AG04450 (cell line): ENCODE data around the gene AOAH. TPM values are rescaled to one million over a fixed set of nuclear protein-coding genes. Genes with fewer than 3 reads are reported as not detected.

Experiments
- CTCF ChIA-PET: fragments of 300-600, 350-600 bp; formaldehyde crosslinking; extraction: SDS; loops from one replicate; lab custom pipeline; 2022; ENCODE audit warnings: antibody characterized with exemption, inconsistent platforms; lab: Charles Lee
- POLR2A ChIA-PET: fragments of 350-600 bp; formaldehyde crosslinking; extraction: SDS; loops from one replicate; lab custom pipeline; 2021; ENCODE audit warnings: antibody characterized with exemption, inconsistent platforms; lab: Yijun Ruan, JAX
- DNase-seq: peaks from one replicate; pipeline ENCODE4 v3.0.0-alpha.2; 2011; ENCODE audit warnings: low read depth, low spot score
- H3K27ac ChIP-seq: one replicate; pipeline ENCODE4 v1.5.1; 2012; ENCODE audit warnings: low read depth, low read length, control low read depth
- H3K27me3 ChIP-seq: one replicate; pipeline ENCODE4 v1.6.0; 2012; ENCODE audit warnings: low read length; ENCODE audit not compliant: control insufficient read depth, insufficient read depth
- H3K4me3 ChIP-seq: 2 replicates; pipeline ENCODE4 v1.5.1; 2011; ENCODE audit warnings: mild to moderate bottlenecking, low read depth, low read length, control low read depth
- H3K9me3 ChIP-seq: 2 replicates; pipeline ENCODE4 v1.5.1; 2012; ENCODE audit warnings: low read length; ENCODE audit not compliant: control insufficient read depth, insufficient read depth
- polyA minus RNA-seq: library from RNA; depleted of rRNA, polyadenylated mRNA; stranded (reverse); fragments of >200 nt; gene quantifications from 2 replicates; pipeline ENCODE4 v1.2.3, GENCODE V29; 2011; rRNA and poly(A)+ RNA removed
- polyA plus RNA-seq: library from polyadenylated mRNA; depleted of rRNA; stranded (reverse); fragments of >200 nt; gene quantifications from 2 replicates; pipeline ENCODE4 v1.2.3, GENCODE V29; 2011; rRNA removed
- TF ChIP-seq, protein P1 (sequence below): IDR thresholded peaks from 2 replicates; pipeline ENCODE4 v1.5.1; 2011; ENCODE audit warnings: low read depth, low read length, control low read depth, inconsistent platforms

AOAH gene, protein sequence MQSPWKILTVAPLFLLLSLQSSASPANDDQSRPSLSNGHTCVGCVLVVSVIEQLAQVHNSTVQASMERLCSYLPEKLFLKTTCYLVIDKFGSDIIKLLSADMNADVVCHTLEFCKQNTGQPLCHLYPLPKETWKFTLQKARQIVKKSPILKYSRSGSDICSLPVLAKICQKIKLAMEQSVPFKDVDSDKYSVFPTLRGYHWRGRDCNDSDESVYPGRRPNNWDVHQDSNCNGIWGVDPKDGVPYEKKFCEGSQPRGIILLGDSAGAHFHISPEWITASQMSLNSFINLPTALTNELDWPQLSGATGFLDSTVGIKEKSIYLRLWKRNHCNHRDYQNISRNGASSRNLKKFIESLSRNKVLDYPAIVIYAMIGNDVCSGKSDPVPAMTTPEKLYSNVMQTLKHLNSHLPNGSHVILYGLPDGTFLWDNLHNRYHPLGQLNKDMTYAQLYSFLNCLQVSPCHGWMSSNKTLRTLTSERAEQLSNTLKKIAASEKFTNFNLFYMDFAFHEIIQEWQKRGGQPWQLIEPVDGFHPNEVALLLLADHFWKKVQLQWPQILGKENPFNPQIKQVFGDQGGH
- not detected in 2 replicates for polyA plus RNA-seq
- polyA minus RNA-seq, result not detected in 2 replicates

DNA sequence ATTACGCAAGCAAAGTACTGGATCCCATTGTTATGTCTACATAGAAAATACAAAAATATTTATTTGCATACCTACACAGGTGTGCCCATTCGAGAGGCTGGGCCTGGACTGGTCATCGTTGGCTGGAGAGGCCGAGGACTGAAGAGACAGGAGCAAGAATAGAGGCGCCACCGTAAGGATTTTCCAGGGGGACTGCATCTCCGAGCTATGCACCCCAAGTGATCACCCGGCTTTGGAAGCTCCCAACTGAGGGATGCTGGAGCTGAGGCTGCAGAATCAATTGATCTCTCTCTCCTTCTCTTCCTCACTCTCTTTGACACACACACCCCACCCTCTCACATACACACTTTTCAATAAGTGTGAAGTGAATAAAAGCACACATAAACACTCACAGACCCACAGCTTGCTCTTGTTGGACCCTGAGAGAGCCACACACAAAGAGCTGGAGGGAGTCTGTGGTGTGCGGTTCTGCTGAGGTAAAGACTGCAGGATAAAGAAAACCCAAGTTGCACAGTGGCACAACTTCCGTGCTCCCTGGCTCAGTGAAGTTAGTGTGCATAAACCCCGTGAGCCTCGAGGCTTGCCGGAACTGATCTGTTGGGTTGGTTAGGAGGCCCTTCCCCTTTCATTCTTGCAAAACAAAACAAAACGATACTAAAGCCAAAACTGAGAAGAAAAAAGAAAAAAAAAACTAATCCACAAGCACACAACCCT is at the start of gene AOAH:
Gene AOAH (minus strand): TSS at position 544 of the 714 bp plus-strand sequence. CDS start 346 bp downstream, at position 198.
- ChIA-PET CTCF (interaction anchor here (0.6 kb wide), 1 partner anchor 463 kb away, joined by 5 read pairs; no protein-coding TSS in a partner anchor), POLR2A (no interaction called here)

DNA sequence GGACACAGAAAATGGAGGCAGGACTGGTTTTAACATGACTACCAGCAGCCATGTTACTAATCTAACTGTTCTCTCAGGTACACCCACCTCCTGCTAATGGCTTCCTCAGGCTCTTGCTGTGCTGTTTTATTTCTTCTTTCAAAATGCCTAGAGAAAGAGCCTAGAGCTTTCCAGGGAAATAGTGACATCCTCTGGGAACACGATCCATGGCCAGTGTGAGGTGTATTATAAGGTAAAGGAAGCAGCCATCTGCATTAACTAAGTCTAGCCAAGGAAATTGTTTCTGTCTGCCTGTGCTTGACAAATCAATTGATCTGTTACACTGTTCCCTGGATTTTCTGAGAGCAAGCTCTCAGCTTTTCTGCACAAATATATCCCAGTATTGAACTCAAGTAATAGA is 42.2 kb upstream of the AOAH start:
- H3K4me3 ChIP-seq, result no peak overlapping the region
- ChIA-PET POLR2A (no interaction called here), CTCF (no interaction called here)
- H3K9me3 ChIP-seq, result no peaks in the 10 kb centered on the region
- TF ChIP-seq, protein P1, sequence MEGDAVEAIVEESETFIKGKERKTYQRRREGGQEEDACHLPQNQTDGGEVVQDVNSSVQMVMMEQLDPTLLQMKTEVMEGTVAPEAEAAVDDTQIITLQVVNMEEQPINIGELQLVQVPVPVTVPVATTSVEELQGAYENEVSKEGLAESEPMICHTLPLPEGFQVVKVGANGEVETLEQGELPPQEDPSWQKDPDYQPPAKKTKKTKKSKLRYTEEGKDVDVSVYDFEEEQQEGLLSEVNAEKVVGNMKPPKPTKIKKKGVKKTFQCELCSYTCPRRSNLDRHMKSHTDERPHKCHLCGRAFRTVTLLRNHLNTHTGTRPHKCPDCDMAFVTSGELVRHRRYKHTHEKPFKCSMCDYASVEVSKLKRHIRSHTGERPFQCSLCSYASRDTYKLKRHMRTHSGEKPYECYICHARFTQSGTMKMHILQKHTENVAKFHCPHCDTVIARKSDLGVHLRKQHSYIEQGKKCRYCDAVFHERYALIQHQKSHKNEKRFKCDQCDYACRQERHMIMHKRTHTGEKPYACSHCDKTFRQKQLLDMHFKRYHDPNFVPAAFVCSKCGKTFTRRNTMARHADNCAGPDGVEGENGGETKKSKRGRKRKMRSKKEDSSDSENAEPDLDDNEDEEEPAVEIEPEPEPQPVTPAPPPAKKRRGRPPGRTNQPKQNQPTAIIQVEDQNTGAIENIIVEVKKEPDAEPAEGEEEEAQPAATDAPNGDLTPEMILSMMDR, result no peak
- no peaks in the 10 kb centered on the region for H3K27me3 ChIP-seq
- DNase-seq, result no peak
- no peak overlapping the region for H3K27ac ChIP-seq

More for the DNA sequence above, at the start of gene AOAH:
- Histone ChIP-seq H3K27me3 (no peaks in the 10 kb centered on the region), H3K4me3 (no peak within 1 kb of the TSS), H3K27ac (no peak within 1 kb of the TSS), H3K9me3 (no peaks in the 10 kb centered on the region)
- TF ChIP-seq, protein P1, result no peak
- no peak for DNase-seq

DNA sequence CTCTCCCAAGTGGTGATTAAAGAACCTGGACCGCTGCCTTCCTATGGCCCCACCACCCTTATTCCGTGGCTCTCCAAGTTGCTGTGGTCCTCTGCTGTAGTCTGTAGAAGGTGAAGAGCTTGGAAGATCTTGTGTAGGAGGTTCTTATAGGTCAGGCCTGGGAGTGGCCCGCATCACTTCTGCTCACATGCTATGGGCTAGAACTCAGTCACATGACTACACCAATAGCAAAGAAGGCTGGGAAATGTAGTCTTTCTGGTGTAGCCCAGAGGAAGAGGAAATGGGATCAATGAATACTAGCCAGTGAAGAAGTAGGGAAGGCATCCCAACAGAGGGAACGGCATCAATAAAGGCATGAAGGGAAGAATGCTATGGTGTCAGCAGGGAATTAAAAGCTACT is 41.3 kb upstream of the AOAH start:
- POLR2A ChIA-PET, result no interaction called here
- H3K27me3 ChIP-seq, result no peaks in the 10 kb centered on the region
- DNase-seq, result no peak
- no peak overlapping the region for H3K4me3 ChIP-seq
- CTCF ChIA-PET, result no interaction called here
- no peak overlapping the region for H3K27ac ChIP-seq
- TF ChIP-seq, protein P1, result no peak
- H3K9me3 ChIP-seq, result no peaks in the 10 kb centered on the region

DNA sequence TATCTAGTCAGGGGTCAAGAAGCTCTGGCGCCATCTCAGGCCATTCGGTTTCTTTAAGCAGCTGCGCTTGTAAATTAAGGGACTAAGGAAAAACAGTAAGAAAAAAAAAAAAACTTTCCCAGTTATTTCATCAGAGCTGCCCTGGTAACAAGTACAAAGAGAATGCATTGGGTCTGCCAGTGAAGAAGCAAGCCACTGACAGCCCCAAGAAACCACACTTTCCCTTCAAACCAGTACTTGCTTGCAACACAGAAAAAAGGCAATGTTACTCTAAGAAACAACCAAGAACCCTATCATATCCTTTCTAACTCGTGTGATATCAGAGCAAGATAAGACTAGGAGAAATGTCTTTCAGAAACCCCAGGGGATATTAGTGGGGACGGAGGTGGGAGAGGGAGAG is 40.6 kb upstream of the AOAH start:
- Histone ChIP-seq H3K27ac (no peak overlapping the region), H3K27me3 (no peaks in the 10 kb centered on the region), H3K4me3 (no peak overlapping the region), H3K9me3 (no peaks in the 10 kb centered on the region)
- CTCF ChIA-PET, result no interaction called here
- no peak for DNase-seq
- POLR2A ChIA-PET, result no interaction called here
- TF ChIP-seq, protein P1, result no peak
